GM12801 (cell line): ENCODE results near the gene NSD2.

Source experiments
- CTCF ChIP-seq: IDR thresholded peaks from one replicate; pipeline ENCODE4 v1.5.1; 2011; ENCODE audit warnings: control low read depth; ENCODE audit not compliant: insufficient read length; ENCODE audit errors: extremely low read depth

Gene NSD2

GRCh38 chr4:1998296-1998695 is 127.1 kb downstream of the NSD2 start:
- no peak for TF ChIP-seq CTCF

- TF ChIP-seq CTCF: no peak
Observed at GRCh38 chr4:2006367-2006766, 135.2 kb downstream of the NSD2 start.

GRCh38 chr4:2006956-2007653 is 135.9 kb downstream of the NSD2 start:
- no peak for TF ChIP-seq CTCF

GRCh38 chr4:2007804-2008670 is 136.8 kb downstream of the NSD2 start:
- no peak for TF ChIP-seq CTCF

- no peak for TF ChIP-seq CTCF
Observed at GRCh38 chr4:2008671-2008920, 137.4 kb downstream of the NSD2 start.

GRCh38 chr4:2008921-2009650 is 137.9 kb downstream of the NSD2 start, which contains the start of gene NELFA:
Gene NELFA (minus strand): TSS chr4:2008974. CDS start chr4:2008959, 15 bp downstream.
- no peak for TF ChIP-seq CTCF

- TF ChIP-seq CTCF: no peak
Observed at GRCh38 chr4:2009651-2010233, 138.5 kb downstream of the NSD2 start.
